Hindlimb muscle (tissue), 1 donor: ENCODE data around the gene PDPR. TPM values are rescaled to one million over a fixed set of nuclear protein-coding genes. Genes with fewer than 3 reads are reported as not detected.
A peak's percentile ranks its signal among the peaks of the same experiment; 100 is the strongest.
"Not testable (repeated sequence)": the region's sequence is repeated elsewhere in the genome, so short reads cannot be mapped to it uniquely, and the experiment has no call there.

Experiments
- DNase-seq: peaks from one replicate; pipeline ENCODE4 v3.0.0-alpha.2; 2013
- polyA plus RNA-seq: library from polyadenylated mRNA; unstranded; fragments of 120-200 nt; gene quantifications from one replicate; pipeline ENCODE4 v1.2.1, GENCODE V29; 2013; ENCODE audit not compliant: insufficient read length

Gene PDPR
- 21.2 TPM for polyA plus RNA-seq

GRCh38 chr16:70113982-70114826 lies at the start of gene PDPR:
Gene PDPR (plus strand): TSS chr16:70114332. CDS start chr16:70120493, 6,161 bp downstream.
- DNase-seq = peak; percentile 94

GRCh38 chr16:70064841-70065370 lies 49.2 kb upstream of the PDPR start:
- DNase-seq = peak; percentile 33

GRCh38 chr16:70065376-70065745 lies 48.8 kb upstream of the PDPR start:
- not testable (repeated sequence) for DNase-seq

GRCh38 chr16:70065746-70066658 lies 48.1 kb upstream of the PDPR start:
- peak; percentile 78 for DNase-seq

GRCh38 chr16:70066751-70067150 lies 47.4 kb upstream of the PDPR start:
- not testable (repeated sequence) for DNase-seq

- DNase-seq = not testable (repeated sequence)
Observed at GRCh38 chr16:70079081-70079480, 35.1 kb upstream of the PDPR start.

GRCh38 chr16:70081219-70081618 lies 32.9 kb upstream of the PDPR start:
- DNase-seq = not testable (repeated sequence)

GRCh38 chr16:70083931-70084330 lies 30.2 kb upstream of the PDPR start:
- not testable (repeated sequence) for DNase-seq

GRCh38 chr16:70088160-70088559 lies 26.0 kb upstream of the PDPR start:
- DNase-seq = not testable (repeated sequence)

- not testable (repeated sequence) for DNase-seq
Observed at GRCh38 chr16:70088877-70089276, 25.3 kb upstream of the PDPR start.

GRCh38 chr16:70089289-70089688 lies 24.8 kb upstream of the PDPR start:
- not testable (repeated sequence) for DNase-seq

- DNase-seq = not testable (repeated sequence)
Observed at GRCh38 chr16:70091104-70091503, 23.0 kb upstream of the PDPR start.

GRCh38 chr16:70094096-70094495 lies 20.0 kb upstream of the PDPR start:
- DNase-seq = not testable (repeated sequence)

- not testable (repeated sequence) for DNase-seq
Observed at GRCh38 chr16:70109583-70110279, 4.4 kb upstream of the PDPR start.

- DNase-seq = not testable (repeated sequence)
Observed at GRCh38 chr16:70112162-70112561, 2.0 kb upstream of the PDPR start.

GRCh38 chr16:70113599-70113981 lies 542 bp upstream of the PDPR start:
- DNase-seq = not testable (repeated sequence)

- not testable (repeated sequence) for DNase-seq
Observed at GRCh38 chr16:70118354-70118753, 4.2 kb downstream of the PDPR start.

- not testable (repeated sequence) for DNase-seq
Observed at GRCh38 chr16:70118776-70119175, 4.6 kb downstream of the PDPR start.

GRCh38 chr16:70120398-70120797 lies 6.3 kb downstream of the PDPR start:
- DNase-seq = not testable (repeated sequence)

- not testable (repeated sequence) for DNase-seq
Observed at GRCh38 chr16:70123822-70124221, 9.7 kb downstream of the PDPR start.

GRCh38 chr16:70126226-70126625 lies 12.1 kb downstream of the PDPR start:
- DNase-seq = not testable (repeated sequence)

GRCh38 chr16:70127706-70128105 lies 13.6 kb downstream of the PDPR start:
- DNase-seq = not testable (repeated sequence)
